Skin of body (tissue), 2 donors: ENCODE data around the gene LRFN2. TPM values are rescaled to one million over a fixed set of nuclear protein-coding genes. Genes with fewer than 3 reads are reported as not detected.

ENCODE experiments used
- DNase-seq: peaks from one replicate; lab custom pipeline; 2025; lab: John Stamatoyannopoulos, UW
- total RNA-seq: library from RNA; depleted of rRNA; stranded (reverse); fragments of >200 nt; gene quantifications from one replicate; pipeline ENCODE4 v1.2.3, GENCODE V29; 2014

The LRFN2 gene
- total RNA-seq, 1 donor from 2014 or later, result 0.49 TPM

DNA sequence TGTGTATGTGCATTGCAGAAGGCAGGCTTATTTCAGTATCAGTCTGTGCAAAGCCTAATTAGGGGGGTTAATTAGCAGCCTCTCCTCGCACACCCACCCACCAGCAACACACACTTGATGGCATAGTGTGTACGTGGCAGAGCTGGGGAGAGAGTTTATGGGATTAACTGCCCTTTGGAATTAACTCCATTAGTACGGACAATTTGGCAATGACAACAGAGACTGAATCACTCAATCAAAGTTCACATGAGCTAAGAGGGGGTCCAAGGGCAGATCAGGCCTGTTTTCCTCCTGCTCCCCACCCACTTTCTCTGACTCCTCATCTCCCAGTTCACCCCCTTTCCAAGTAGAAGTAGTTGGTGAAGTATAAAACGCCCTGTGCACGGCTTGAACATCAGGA, 69.5 kb downstream of the LRFN2 start:
- no peak for DNase-seq

DNA sequence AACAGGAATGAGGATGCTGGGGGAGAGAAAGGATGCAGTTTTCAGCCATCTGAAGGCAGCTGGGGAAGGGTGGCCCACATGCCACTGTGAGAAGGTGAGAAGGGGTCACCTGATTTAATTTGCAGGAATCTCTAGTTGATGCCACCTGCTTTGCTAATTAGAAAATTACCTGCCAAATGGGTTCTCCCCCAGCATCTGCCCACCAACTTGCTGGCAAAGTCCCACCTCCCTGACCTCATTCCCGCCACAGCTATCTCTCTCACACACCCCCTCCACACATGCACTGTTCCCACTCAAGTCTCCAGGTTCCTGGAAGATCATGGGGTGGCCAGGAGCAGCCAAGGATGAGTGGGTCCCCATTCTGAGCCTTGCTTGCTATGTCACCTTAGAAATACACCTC, 70.7 kb downstream of the LRFN2 start:
- DNase-seq, result no peak

DNA sequence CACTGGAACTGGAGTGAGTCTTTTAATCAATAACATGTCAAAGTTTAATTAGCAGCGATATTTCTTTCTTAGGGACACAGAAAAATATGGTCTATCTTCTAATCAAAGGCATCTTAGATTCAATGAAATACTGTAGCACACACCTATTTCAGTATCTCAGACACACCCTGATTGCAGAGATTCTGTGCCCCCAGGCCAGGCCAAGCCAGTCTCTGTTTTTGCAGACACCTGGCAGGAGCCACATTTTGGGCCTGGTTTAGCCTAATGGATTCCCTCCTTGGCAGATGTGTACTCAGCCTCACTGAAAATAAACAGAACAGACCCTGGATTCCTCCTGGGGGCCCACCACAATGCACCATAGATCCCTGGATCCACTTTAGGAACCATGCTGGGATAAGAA, 74.8 kb downstream of the LRFN2 start:
- no peak for DNase-seq

DNA sequence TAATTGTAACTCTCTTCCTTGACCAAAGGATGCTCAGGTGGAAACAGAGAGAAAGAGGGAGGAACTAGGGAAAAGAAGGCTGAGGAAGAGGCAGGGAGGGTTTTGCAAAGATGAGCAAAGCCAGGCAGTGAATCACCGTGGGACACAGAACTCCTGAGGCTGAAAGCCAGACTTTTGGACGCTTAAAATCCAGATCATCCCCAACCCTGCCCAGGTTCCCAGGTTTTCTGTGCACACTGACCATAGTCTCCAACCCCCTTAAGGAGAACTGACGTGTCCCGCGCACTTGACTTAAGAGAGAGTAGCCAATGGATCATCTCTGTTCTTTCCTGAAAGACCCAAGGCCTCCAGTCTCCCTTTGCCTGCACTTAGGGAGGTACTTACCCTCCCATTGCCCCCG, 75.3 kb downstream of the LRFN2 start:
- DNase-seq, result no peak

DNA sequence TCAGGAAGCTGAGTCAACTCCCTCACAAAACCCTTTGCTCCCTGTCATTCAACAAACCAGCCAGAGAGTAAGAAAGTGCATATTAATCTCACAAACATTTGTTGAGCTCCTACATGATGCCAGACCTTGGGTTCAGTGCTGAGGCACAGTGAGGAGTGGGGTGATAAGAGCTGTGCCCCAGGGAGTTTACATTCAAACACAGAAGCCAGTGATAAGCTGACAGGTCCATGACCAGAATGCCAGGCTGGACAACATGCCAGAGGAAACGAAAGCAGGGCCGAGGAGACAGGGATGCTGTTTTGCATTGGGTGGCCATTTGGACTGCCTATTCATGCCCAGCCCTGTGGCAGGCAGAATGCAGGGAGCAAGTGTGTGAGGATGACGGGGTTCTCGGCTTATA, 76.7 kb downstream of the LRFN2 start:
- no peak for DNase-seq

DNA sequence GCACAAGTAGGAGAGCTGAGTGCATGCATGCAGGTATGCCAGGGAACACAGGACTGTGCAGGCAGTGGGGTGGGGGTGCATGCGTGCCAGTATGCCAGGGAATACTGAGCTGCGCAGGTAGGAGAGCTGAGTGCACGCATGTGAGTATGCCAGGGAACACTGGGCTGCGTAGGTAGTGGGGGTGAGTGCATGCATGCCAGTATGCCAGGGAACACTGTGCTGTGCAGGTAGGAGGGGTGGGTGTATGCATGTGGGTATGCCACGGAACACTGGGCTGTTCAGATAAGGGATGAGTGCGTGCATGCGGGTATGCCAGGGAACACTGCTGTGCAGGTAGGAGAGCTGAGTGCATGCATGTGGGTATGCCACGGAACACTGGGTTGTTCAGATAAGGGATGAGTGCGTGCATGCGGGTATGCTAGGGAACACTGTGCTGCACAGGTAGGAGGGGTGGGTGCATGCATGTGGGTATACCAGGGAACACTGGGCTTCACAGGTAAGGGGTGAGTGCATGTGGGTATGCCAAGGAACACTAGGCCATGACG, 77.4 kb downstream of the LRFN2 start:
- DNase-seq, result no peak

DNA sequence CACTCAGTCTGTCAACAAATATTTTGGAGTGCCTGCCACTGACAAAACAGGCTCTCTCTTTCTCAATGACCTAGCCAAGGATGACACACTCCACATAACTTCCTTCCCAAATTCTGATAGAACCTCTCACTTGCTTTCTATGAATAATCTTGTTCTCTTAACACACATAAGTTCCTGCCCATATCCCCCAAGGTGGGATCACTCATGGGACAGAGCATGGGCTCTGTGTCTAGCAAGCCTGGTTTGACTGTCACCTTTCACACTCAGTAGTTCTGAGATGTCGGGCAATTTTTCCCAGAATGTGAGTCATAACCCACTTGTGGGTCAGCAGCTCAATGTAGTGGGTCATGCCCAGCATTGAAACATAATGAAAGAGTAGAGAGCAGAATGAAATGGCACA, 78.1 kb downstream of the LRFN2 start:
- DNase-seq, result no peak

DNA sequence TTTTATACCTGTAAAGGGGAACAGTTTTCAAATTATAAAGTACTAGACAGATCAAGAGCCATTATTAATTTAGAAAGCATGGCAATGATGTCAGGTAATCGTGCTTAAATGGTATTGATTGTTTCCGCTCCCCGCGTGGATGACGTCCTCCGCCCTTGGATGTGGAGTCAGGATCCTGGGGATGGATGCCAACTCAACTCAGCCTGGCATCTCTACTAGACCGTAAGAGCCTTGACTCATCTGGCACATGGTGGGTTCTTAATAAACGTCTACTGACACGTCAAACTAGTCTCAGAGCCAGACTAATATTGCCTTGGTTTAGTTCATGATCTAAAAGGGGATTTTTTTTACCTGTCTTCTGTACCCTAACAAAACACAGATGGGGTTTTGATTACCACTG, 80.2 kb downstream of the LRFN2 start:
- no peak for DNase-seq

DNA sequence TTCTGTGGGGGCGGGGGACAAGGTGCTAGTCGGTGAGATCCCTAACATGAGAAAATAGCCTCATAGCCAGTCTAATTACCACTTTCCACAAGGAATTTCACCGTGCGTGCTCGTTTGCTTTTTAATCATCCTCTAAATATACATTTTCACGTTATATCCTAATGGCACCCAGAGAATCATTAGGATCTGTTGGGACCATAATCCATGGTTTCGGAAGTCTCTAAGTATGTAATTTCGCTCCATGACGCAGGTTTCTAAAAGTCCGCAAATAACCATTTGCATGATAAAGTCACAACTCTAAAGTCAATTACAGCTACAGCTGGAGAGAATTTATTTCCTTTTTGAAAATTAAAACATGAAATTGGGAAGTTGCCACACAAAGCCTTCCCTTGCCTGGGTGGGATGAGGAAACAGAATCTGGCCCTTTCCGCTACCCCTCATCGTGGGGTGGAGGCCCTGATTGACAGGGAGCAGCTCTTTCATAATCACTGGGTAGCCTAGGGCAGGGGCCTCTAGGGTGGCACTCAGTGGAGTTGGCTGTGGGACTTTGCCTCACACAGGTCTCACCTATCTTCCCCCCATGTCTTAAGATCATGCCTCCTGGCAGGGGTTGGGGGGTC, 81.9 kb downstream of the LRFN2 start:
- DNase-seq, result no peak

DNA sequence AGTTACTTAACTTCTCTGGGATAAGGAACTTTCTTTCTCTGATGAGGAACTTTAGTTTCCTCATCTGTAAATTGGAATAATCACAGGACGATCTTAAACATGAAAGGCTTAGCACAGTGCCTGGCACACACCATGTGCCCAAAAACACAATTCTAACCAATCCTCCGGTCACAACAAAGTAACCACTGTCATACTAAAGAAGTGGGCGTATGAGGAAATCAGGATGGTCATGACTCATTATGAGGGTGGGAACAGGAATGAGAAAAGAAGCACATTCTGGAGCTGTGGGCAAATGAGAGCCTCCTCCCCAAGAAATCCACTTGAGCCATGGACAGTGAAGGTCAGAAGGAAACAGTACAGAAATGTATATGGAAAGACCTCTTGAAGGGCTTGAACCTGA, 82.9 kb downstream of the LRFN2 start:
- DNase-seq, result no peak

DNA sequence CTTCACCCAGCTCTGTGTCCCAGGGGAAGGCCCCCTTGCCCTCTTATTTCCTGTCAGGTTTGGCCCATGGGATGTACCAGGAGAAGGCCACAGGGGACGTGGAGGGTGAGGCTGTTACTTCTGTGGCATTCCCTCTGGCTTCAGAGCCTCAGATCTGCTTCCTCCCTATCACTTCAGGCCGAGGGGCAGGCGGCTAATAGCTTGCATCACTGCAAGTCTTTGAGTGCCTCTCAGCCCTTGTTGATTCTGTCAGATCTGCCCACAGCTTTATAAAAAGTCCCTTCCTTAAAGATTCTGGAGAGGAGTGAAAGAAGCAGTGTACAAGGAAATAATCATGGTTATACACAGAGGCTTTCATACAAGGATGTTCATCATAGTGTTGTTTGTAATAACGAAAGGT, 86.9 kb downstream of the LRFN2 start:
- DNase-seq, result no peak

DNA sequence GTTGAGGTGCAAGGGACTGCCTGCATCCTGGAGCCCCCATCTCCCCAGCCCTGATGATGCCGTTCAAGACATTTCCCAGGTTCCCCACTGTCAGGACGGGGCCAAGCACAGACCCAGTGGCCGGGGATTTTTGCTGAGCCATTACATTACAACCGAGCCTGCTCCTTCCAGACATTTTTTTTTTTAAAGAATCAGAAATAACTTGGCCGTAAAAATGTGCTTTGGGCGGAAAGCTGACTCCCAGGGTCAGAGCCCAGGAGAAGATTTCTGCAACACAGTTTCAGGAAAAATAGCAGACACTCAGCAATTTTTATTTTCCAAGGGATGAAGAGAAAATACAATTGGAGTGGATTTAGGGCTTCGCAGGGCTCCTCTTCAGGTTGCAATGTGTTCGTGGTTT, 87.9 kb downstream of the LRFN2 start:
- no peak for DNase-seq

DNA sequence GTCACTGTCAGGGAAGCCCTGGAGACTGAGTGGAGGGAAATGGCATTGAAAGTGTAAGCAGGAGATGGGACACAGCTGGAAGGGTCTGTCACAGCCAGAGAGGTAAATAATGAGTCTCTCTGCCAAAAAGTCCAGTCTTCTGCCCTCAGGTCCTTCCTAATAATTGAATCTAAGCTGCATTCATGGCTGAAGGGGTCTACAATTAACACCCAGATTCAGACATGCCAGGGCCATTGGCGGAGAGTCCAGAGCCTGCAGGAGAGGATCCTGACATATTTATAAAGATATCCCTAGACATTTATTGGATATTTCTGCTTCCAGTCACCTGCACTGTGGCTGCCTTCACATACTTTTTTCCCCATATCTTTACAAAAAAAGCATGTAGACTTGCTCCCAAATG, 89.0 kb downstream of the LRFN2 start:
- DNase-seq, result no peak

DNA sequence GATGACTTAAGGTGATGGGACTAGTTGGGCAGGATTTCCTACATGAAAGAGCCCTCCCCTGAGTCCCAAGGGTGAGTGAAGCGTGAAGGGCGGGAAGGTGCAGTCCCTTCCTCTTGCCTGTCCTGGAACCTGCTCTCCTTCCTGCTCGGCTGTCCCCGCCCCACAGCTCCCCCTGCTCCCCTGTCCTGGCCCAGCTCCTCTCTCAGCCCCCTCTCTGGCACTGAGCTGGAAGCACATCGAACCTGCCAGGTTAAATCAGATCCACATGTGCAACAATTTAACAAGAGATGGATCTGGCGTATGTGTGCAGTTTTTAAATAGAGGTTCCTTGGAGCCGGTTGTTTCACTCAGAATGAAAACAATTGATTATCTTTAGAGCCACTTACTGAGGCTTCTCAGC, 95.0 kb downstream of the LRFN2 start:
- DNase-seq, result no peak

DNA sequence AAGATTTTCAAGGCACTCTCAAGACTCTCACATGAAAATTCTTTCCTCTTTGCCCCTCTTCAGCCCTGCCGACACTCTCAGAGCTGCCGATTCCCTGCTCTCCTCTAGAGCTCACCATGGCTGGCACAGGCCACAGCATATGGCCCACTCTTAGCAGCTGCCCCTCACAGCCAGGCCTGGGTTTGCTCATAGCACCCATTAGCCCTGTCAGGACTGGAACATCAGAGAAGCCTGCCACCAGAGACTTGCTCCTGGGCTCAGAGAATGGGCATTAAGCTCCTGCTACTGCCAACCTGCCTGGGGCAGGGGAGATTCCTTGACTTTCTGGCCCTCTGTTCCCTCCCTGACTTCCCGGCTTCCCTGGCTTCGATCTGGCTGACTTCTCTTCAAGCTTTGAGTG, 96.7 kb downstream of the LRFN2 start:
- no peak for DNase-seq

DNA sequence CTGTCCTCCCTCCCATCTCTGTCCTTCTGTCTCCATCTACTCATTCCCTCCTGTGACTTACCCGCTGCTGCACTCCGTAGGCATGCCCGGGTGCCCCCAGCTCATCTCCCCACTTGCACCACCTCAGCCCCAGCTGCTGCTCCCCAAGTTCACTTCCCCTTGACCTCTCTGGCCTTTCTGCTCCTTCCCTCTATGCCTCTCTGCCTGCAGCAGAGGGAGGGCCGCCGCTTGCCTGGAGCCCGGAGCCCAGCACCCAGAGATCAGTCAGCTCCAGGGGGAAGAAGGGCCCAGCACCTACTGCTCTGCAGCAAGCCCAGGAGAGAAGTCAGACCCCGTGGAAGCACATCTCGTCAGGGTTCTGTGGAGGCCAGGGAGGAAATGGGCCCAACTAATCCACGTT, 97.4 kb downstream of the LRFN2 start:
- no peak for DNase-seq

DNA sequence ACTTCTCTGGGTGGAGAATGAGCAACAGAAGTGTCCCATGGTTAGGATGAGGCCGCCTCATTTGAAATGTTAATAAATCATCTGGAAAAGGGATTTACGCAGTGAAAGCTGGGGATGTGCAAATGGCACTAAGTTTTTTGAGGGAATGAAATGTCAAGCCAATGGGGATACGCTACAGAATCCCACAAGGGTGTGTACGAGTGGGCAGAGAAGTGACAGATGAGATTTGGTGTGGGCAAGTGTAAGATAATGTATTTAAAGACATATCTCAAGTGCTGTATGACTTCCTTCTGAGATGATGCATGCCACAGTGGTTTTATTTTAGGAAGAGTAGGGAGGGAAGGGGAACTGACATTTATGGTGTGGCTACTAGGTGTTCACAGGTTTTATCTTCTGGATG, 100.6 kb downstream of the LRFN2 start:
- DNase-seq, result no peak

DNA sequence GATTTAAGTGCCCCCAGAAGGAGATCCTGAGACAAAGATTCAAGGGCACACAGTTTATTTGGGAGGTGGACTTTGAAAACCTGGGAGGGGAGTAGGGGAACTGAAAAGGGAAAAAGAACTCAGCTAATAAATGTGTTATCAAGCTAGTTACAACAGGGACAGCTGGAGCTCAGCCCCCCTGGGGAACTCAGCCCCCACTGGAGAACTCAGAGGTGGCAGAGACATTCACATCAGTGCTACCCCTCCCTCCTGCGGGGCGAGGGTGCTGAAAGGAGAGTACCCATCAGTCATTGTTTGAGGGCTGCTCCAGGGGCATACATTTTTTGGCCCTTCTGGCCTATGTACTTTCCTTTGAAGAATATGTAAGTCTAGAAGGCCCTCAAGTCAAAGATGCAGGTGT, 101.4 kb downstream of the LRFN2 start:
- DNase-seq, result no peak

DNA sequence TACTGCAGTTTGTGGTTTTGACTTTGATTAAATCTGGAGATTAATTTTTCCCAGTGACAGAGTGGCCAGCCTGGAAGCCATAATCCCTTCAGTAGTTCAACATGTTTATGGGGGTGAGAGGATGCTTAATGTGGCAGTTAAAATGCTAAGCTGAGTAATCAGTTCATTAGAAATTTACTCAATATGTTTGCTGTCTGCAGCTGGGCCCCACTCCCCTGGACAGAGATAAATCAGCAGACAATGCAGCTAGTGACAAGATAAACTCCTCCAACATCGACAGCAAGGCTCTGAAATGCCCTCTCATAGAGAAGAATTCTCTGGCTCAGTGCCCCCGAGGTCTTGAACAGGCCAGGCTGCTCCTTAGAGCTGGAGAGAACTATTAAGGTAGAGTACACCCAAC, 101.9 kb downstream of the LRFN2 start:
- no peak for DNase-seq

DNA sequence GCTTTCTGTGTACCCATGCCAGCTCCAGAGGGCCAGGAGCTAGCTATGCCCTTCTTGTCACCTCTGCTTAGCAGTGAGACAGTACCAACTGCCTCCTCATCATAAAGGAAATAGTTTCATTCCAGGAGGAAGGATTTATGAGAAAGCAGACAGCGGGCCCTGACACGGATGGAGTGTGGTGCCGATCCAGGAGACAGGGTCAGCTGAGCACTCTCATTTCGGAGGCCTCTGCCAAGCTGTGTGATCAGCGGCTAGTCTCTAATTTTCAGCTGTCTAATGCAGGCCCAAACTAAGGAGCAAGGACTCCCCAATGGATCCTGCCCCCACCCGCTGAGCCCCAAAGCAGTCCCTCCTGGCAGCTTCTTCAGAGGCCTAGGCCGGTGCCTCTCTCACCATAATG, 103.1 kb downstream of the LRFN2 start:
- no peak for DNase-seq

DNA sequence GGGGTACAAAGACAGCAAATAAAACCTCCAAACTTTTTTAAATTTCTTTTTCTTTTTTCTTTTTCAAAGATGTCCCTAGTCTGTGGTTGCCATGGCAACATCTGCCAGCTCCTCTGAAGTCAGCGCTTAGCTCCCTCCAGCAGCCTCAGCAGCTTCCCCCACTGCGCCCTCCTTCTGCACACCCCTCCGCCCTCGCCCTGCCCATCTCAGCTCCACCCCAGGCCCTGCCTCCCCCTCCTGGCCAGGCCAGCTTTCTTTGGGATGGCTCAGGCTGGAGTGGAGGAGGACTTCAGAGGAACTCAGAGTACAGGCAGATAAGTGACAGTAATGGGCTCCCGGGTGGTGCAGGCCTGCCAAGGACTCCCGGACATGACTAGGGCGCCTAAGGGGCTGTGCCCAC, 104.6 kb downstream of the LRFN2 start:
- DNase-seq, result no peak

DNA sequence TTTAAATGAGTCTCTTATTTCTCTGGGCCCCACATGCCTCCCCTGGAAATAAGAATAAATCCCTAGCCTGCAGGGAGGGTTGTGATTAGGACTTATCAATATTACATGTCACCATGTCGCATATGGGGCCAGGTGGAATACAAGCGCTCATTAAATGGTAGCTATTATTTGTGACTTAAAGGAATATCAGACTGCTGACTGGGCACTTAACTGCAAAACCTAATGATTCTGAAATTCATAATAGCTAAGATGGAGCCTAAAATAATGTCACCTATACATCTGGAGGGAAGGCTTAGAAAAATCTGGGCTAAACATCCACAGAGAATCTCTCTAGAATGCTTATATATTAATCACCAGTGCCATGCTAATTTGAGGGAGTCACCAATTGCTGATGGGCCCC, 106.5 kb downstream of the LRFN2 start:
- no peak for DNase-seq

DNA sequence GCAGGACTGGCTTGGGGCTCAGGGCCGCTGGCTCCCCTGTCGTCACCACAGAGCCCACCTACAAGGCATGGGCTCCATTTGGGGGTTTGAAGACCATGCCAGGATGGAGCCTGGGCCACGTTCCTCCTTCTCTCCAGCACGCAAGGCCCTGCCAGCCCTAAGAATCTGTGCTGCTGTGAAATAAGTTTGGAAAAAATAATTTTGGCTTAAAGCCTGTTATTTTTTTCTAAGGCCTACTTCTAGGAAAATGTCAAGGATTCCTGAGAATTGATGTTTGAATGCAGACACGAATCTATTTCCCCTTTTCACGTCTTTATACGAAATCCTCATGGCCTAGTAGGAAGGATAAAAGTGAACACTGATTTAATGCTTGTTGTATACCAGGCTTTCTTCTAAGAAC, 107.5 kb downstream of the LRFN2 start:
- DNase-seq, result no peak
